GM21717 (cell line): ENCODE data around the gene FBXO11.

Experiments
- ATAC-seq: cut with Tn5 transposase; IDR thresholded peaks from one replicate; pipeline ENCODE4 v1.9.1; 2021; ENCODE audit warnings: mild to moderate bottlenecking, moderate library complexity; ENCODE audit not compliant: unreplicated experiment

The FBXO11 gene

GRCh38 chr2:47796090-47796697 is 110.1 kb downstream of the FBXO11 start:
- ATAC-seq = no peak

- ATAC-seq = no peak
Observed at GRCh38 chr2:47785986-47786385, 120.3 kb downstream of the FBXO11 start.

DNA sequence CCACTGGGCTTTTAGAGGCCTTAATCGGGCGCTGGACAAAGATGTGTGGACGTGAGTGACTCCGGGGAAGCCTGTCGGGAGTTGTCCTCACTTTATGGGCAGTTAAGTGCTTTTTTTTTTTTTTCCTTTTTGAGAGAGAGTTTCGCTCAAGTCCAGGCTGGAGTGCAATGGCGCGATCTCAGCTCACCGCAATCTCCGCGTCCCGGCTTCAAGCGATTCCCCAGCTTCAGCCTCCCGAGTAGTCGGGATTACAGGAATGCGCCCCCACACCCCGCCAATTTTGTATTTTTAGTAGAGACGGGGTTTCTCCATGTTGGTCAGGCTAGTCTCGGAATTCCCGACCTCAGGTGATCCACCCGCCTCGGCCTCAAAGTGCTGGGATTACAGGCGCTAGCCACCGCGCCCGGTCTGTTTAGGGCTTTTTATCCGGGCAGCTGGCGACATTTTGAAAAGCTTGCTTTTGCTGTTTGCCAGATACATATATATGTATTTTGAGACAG is 121.9 kb downstream of the FBXO11 start:
- ATAC-seq = no peak

DNA sequence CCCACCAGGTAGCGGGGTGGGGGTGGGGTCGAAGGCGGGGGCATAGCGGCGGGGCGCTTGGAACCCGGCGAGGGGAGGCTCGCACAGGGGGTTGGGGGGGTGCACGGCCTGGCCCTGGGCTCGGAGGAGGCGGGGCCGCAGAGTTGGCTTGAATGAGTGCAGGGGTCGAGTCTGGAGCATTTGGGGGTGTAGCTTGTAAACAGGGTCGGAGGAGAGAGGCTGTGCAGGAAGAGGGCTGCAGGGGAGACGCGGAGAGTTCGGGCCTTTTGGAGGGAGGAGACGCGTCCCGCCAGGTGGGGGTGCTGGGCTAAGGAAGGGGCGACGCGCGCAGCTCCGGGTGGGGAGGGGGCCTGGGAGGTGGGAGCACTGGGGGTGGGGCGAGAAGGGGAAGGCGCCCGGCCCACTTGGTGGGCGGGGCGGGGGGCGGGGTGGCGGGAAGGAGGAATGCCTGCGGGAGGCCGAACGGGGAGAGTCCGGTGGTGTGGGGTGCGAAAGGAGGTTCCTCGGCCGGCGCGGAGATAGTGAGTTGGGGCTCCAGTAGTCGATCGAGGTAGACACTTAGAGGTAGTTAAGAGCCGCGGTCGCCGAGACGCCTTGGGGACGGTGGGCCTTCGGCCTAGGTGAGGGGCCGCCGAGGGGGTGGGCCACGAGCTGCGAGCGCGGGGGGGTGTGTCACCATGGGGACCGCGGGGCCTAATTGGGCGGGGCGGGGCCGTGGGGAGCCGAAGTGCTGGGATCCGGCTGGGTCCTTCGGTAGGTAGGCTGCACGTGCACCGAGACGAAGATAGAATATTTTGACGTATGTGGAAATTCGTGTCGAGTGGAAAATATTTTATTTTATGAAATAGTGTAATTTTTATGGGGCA is 122.6 kb downstream of the FBXO11 start:
- peak; percentile 27 for ATAC-seq

DNA sequence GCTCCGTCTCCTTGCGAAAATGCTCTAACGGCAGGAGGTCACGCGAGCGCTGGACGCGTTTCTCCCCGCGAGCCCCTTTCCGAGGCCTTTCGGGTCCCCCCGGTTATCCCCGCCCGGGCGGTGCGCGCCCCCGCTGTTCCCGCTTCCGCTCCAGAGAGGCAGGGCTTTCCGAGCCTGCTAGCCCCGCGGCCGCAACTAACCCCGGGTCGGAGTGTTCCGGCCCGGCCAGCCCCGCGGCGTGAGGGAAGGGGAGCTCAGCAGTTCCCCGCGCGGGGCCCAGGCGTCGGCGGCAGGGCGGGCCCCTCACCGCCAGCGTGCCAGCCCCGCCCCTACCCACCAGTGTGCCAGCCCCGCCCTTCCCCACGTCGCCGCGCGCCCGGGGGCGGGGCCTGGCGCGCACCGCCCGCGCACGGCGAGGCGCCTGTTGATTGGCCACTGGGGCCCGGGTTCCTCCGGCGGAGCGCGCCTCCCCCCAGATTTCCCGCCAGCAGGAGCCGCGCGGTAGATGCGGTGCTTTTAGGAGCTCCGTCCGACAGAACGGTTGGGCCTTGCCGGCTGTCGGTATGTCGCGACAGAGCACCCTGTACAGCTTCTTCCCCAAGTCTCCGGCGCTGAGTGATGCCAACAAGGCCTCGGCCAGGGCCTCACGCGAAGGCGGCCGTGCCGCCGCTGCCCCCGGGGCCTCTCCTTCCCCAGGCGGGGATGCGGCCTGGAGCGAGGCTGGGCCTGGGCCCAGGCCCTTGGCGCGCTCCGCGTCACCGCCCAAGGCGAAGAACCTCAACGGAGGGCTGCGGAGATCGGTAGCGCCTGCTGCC is 123.4 kb downstream of the FBXO11 start, which contains the start of gene MSH6:
MSH6 (plus strand) TSS at position 475 of the 815 bp plus-strand sequence; CDS start at position 564, 89 bp downstream.
- ATAC-seq = peak; percentile 81

DNA sequence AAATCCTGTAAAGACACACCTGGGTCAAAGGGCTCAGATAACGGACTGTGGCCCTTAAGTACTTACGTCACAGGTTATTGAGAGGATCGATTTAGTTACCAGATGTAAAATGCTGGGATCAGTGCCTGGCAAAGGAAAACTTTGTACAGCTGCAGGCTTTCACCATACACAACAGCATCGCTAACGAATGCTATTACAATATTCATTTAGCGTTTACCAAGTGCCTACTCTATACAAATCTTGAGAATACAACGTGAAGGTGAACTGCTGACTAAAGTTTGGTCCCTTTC is 124.0 kb downstream of the FBXO11 start:
- ATAC-seq = no peak

- ATAC-seq = no peak
Observed at GRCh38 chr2:47779426-47779790, 126.9 kb downstream of the FBXO11 start.

DNA sequence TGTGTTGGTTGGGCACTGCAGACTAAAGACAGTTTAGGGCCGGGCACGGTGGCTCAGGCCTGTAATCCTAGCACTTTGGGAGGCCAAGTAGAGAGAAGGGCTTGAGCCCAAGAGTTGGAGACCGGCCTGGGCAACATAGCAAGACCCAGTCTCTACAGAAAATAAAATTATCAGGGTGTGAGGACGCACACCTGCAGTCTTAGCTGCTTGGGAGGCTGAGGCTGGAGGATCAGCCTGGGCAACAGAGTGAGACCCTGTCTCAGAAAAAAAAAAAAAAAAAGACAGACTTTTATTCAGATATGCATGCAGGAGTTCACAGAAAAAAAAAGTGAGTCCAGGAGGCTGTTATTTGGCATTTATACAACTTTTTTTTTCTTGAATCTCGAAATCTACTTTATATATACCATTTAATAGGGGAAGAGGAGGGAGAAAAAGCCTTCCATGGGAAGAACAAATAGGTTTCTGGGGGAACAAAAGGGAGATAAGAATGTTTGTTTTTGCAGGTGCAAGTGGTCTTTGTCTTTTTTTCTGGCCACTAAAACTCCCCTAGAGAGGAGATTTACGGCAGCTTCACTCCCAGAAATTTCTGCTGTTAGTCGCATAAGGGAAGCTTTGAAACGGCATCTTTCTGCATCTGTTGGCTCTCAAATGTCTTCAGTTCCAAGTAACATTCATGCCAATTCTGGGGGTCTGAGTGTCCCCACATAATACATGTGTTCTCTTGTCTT is 127.4 kb downstream of the FBXO11 start:
- ATAC-seq = no peak

GRCh38 chr2:47777277-47777937 is 128.9 kb downstream of the FBXO11 start:
- ATAC-seq = no peak

- ATAC-seq = no peak
Observed at GRCh38 chr2:47774567-47774966, 131.7 kb downstream of the FBXO11 start.

GRCh38 chr2:47772343-47772742 is 134.0 kb downstream of the FBXO11 start:
- no peak for ATAC-seq

GRCh38 chr2:47771211-47771610 is 135.1 kb downstream of the FBXO11 start:
- ATAC-seq = no peak

DNA sequence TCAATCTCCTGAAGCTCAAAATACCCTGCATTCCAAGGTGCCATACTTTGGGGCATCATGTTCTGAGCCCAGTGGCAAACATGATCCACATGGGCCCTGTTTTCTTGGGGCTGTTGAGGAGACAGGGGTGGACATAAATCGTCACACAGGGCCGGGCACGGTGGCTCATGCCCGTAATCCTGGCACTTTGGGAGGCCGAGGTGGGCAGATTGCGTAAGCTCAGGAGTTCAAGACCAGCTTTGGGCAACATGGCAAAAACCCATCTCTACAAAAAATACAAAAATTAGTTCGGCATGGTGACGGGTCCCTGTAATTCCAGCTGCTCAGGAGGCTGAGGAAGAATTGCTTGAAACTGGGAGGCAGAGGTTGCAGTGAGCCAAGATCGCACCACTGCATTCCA is 137.0 kb downstream of the FBXO11 start:
- no peak for ATAC-seq

- ATAC-seq = no peak
Observed at GRCh38 chr2:47767880-47768609, 138.3 kb downstream of the FBXO11 start.

DNA sequence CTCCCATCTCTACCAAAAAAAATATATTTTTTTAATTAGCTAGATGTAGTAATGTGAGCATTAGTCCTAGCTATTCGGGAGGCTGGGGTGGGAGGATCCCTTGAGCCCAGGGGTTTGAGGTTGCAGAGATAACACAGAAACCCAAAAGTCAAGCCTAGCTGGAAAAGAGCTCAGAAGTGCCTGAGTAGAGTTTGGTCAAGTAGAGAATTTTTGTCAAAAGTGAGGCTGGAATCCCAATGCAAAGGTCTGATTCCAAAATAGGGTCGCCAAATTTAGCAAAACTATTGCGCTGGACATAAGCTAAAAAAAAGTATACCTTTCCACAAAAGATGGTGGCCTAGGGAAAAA is 138.8 kb downstream of the FBXO11 start:
- ATAC-seq = no peak

GRCh38 chr2:47751856-47752414 is 154.4 kb downstream of the FBXO11 start:
- peak; percentile 34 for ATAC-seq

- no peak for ATAC-seq
Observed at GRCh38 chr2:47747878-47748277, 158.4 kb downstream of the FBXO11 start.

DNA sequence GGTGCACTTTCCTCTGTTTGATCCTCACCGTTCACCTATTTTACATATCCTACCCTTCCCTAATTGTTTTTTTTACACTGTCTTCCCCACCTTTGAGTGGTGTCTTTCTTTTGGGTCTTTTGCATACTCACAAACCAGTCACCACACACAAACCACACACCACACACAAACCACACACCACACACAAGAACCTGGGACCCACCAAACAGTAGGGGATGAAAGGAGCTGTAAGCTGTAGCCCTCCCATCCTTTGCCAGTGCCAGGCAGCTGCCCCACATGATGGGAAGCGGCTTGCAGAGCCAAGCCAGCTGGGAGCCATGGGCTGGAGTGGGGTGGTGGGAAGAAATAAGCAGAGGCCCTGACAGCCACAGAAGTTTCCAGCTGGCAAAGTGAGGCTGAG is 162.2 kb downstream of the FBXO11 start:
- ATAC-seq = no peak

GRCh38 chr2:47741637-47742036 is 164.7 kb downstream of the FBXO11 start:
- no peak for ATAC-seq
